ENCODE measurements around the gene PTPRH. TPM values are rescaled to one million over a fixed set of nuclear protein-coding genes. Genes with fewer than 3 reads are reported as not detected.
"Not testable (repeated sequence)": the region's sequence is repeated elsewhere in the genome, so short reads cannot be mapped to it uniquely, and the experiment has no call there.

Gene PTPRH
- total RNA-seq, 4 donors from 2014 or later: 0.22 to 1.3 (median 0.52) TPM

DNA sequence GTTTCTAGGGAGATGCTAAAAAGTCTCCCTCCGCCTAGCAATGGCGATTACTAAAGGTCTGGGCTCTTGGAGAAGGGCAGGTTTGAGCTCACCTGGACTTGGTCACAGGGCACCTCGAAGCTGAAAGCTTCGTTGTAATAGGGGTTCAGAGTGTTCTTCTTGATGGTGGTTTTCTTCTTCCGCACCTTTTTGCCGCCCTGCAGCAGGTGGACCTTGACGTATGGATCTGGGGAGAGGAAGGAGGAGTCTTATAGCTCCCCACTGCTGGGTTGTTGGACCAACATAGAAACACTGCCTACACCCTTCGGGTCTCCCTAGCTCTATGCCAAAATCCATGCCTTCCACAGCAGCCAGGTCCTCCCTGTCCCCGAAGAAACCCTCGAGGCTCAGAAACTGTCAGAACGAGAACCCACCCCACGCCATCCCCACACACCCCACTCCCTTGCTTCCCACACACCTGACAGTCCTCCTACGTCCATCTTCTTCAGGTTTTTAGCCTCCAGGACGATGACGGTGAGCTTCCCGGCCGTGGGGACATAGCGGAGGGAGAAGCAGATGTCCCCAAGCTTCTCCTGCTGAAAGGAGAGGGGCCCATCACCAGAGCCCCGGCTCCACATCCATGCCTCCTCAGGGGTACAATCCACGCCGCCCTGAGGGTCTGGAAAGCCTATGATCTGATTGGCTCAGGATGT is 34.7 kb downstream of the PTPRH start:
- no peak overlapping the region for H3K4me3 ChIP-seq (ENCODE audit: low read depth, poor library complexity, severe bottlenecking)
- WGBS, 2 donors: 38 to 63% methylated on average over 18 to 21 of the region's 21 CpGs
- DNase-seq (ENCODE audit: low spot score in 2 of 2): no peak

GRCh38 chr19:55173714-55174409 is 35.4 kb downstream of the PTPRH start:
- TF ChIP-seq CTCF (IDR thresholded peaks at IDR 0.05) (no peak), POLR2A (IDR thresholded peaks at IDR 0.05) (no peak)
- intact Hi-C loops (cut with DNase I; ENCODE audit: low total_unique reads): no loop called here
- peak in 1 of 2 donors; percentile 93 for DNase-seq (ENCODE audit: low spot score in 2 of 2)
- WGBS, 2 donors: 0 to 1% methylated on average over 32 to 35 of the region's 37 CpGs
- H3K4me3 ChIP-seq (ENCODE audit: low read depth, poor library complexity, severe bottlenecking): peak overlapping the region; percentile 24

More for the DNA sequence above, 34.7 kb downstream of the PTPRH start:
- intact Hi-C loops (cut with DNase I; ENCODE audit: low total_unique reads): no loop called here
- no peak for TF ChIP-seq CTCF (IDR thresholded peaks at IDR 0.05)
- TF ChIP-seq POLR2A (IDR thresholded peaks at IDR 0.05): no peak

DNA sequence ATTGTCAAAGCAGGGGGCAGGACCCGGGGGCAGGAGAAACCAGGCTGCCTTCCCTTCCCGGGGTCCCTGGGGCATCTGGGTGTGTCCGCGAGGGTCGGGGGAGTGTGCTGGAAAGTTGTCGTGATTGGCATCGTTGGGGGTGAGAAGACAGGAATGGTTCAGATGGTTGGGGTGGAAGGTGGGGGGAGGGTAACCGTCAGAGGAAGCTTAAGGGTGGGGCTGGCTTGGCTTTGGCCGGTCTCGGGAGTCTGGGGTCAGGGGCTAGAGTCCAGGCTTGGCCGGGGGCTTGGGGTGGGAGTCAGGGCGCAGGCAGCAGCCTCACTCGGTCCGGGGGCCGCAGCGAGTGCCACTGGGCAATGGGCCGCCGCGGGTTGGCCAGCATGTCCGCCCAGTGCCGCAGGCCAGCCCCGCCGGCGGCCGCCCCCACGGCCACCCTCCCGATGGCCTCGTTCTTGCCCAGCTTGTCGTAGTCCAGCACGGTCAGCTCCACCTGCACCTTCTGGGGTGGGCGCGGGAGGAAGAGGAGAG is 36.1 kb downstream of the PTPRH start:
- H3K4me3 ChIP-seq (ENCODE audit: low read depth, poor library complexity, severe bottlenecking): peak overlapping the region; percentile 24
- intact Hi-C loops (cut with DNase I; ENCODE audit: low total_unique reads): no loop called here
- TF ChIP-seq POLR2A (IDR thresholded peaks at IDR 0.05): no peak
- no peak for TF ChIP-seq CTCF (IDR thresholded peaks at IDR 0.05)
- DNase-seq (ENCODE audit: low spot score in 2 of 2): no peak
- WGBS, 2 donors: 2 to 3% methylated on average over 24 to 32 of the region's 32 CpGs

DNA sequence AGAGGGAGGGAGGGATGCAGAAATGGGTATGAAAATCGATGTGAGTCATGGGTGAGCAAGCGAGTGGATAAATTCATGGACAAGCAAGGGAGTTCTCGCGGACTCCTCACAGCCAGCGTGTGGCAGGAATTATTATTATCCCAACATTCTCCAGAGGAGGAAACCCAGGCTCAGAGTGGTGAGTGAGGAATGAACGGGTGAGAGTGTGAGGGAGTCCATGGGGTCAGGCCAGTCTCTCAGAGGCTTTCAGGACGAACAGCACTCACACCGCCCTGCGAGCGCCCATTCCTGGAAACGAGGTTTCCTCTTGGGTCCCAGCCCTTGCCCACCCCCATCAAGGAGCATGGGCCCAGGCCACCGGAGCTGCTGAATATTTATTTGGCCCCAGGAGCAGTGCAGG is 36.6 kb downstream of the PTPRH start:
- intact Hi-C loops (cut with DNase I; ENCODE audit: low total_unique reads): no loop called here
- DNase-seq (ENCODE audit: low spot score in 2 of 2): no peak
- TF ChIP-seq POLR2A (IDR thresholded peaks at IDR 0.05) (no peak), CTCF (IDR thresholded peaks at IDR 0.05) (no peak)
- WGBS, 2 donors: 6 to 7% methylated on average over 12 of the region's 12 CpGs
- no peak overlapping the region for H3K4me3 ChIP-seq (ENCODE audit: low read depth, poor library complexity, severe bottlenecking)

DNA sequence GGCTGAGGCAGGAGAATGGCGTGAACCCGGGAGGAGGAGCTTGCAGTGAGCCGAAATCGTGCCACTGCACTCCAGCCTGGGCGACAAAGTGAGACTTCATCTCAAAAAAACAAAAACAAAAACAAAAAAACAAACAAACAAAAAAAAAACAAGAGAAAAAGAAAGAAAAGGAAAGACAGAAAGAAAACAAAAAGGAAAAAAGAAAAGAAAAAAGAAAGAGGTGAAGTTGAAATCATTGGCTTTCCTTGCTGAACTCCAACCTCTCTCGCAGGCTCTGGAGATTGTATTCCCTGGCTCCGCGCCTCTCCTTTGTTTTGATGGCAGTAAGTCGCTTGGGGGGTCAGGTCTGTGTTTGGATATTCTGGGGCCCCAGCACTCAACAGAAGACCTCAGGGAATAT is 37.0 kb downstream of the PTPRH start:
- DNase-seq (ENCODE audit: low spot score in 2 of 2); intact Hi-C loops (cut with DNase I; ENCODE audit: low total_unique reads); H3K4me3 ChIP-seq (ENCODE audit: low read depth, poor library complexity, severe bottlenecking): not testable (repeated sequence)
- WGBS, 2 donors: 64 to 68% methylated on average over 9 of the region's 9 CpGs

- no peak overlapping the region for H3K4me3 ChIP-seq (ENCODE audit: low read depth, poor library complexity, severe bottlenecking)
- TF ChIP-seq POLR2A (IDR thresholded peaks at IDR 0.05) (no peak), CTCF (IDR thresholded peaks at IDR 0.05) (no peak)
- intact Hi-C loops (cut with DNase I; ENCODE audit: low total_unique reads): no loop called here
- 80 to 89% methylated on average over 5 of the region's 5 CpGs for WGBS, 2 donors
- DNase-seq (ENCODE audit: low spot score in 2 of 2): no peak
These were observed 37.9 kb downstream of the PTPRH start for GRCh38 chr19:55171440-55171839.

All from lower leg skin (tissue), 4 donors.